GM20000 (cell line): ENCODE measurements around the gene RILPL1.
A peak's percentile ranks its signal among the peaks of the same experiment; 100 is the strongest.
"Not testable (repeated sequence)": the region's sequence is repeated elsewhere in the genome, so short reads cannot be mapped to it uniquely, and the experiment has no call there.

Experiments used
- DNase-seq: peaks from one replicate; pipeline ENCODE4 v3.0.0; 2012; ENCODE audit warnings: low spot score
- CTCF ChIP-seq: IDR thresholded peaks from 2 replicates; pipeline ENCODE4 v1.5.1; 2012; ENCODE audit warnings: mild to moderate bottlenecking, control low read depth; ENCODE audit errors: extremely low read depth, missing control alignments

The RILPL1 gene

GRCh38 chr12:123471374-123472068, 62.0 kb downstream of the RILPL1 start:
- TF ChIP-seq CTCF = no peak
- no peak for DNase-seq

- no peak for TF ChIP-seq CTCF
- DNase-seq = no peak
These were observed 63.5 kb downstream of the RILPL1 start for GRCh38 chr12:123469978-123470377.

- TF ChIP-seq CTCF = peak; percentile 35
- DNase-seq = peak; percentile 68
These were observed 64.7 kb downstream of the RILPL1 start for GRCh38 chr12:123468786-123469185.

- TF ChIP-seq CTCF = no peak
- DNase-seq = no peak
These were observed 68.4 kb downstream of the RILPL1 start for GRCh38 chr12:123465084-123465483.

- not testable (repeated sequence) for DNase-seq
These were observed 70.3 kb downstream of the RILPL1 start for GRCh38 chr12:123463174-123463573.

GRCh38 chr12:123457980-123458779, 75.3 kb downstream of the RILPL1 start, which contains the start of gene SNRNP35:
TSS of gene SNRNP35 (plus strand) at chr12:123458139. CDS start at chr12:123465541, 7,402 bp downstream.
- TF ChIP-seq CTCF = no peak
- DNase-seq = peak; percentile 72

GRCh38 chr12:123453165-123453564, 80.4 kb downstream of the RILPL1 start:
- no peak for DNase-seq
- TF ChIP-seq CTCF = no peak

GRCh38 chr12:123452276-123452550, 81.3 kb downstream of the RILPL1 start:
- not testable (repeated sequence) for DNase-seq
